GM12878 (cell line): ENCODE results near the gene SFXN5. TPM values are rescaled to one million over a fixed set of nuclear protein-coding genes. Genes with fewer than 3 reads are reported as not detected.

Experiments
- ATAC-seq: fragments of 200-7000 bp; cut with Tn5 transposase; 3 replicates; pipeline ENCODE4 v1.9.1; 2020; ENCODE audit warnings: mild to moderate bottlenecking, moderate library complexity
- BruUV-seq: library from RNA; stranded (reverse); fragments of 400-500 nt; replicated peaks from 2 replicates; lab custom pipeline; 2021; lab: Mats Ljungman, UMichigan
- CTCF ChIA-PET: fragments of 300-600 bp; sonication (Branson Sonifier 250); formaldehyde crosslinking; extraction: SDS; loops from one replicate; lab custom pipeline; 2021; ENCODE audit warnings: inconsistent platforms; lab: Yijun Ruan, JAX
- POLR2A ChIA-PET: fragments of 350-600 bp; formaldehyde crosslinking; extraction: SDS; loops from one replicate; lab custom pipeline; 2021; ENCODE audit warnings: inconsistent platforms; lab: Charles Lee
- RAD21 ChIA-PET: fragments of 300-600 bp; sonication (Branson Sonifier 250); formaldehyde crosslinking; loops from one replicate; lab custom pipeline; 2023; ENCODE audit warnings: antibody characterized with exemption; ENCODE audit not compliant: unreplicated experiment; lab: Charles Lee
- SMC1A ChIA-PET: fragments of 300-600 bp; sonication (Branson Sonifier 250); formaldehyde crosslinking; loops from one replicate; lab custom pipeline; 2023; ENCODE audit not compliant: unreplicated experiment, uncharacterized antibody; lab: Charles Lee
- DNase-seq: peaks from one replicate; pipeline ENCODE4 v3.0.0-alpha.2; 2011; ENCODE audit warnings: low read depth, low spot score
- FAIRE-seq: peaks from 3 replicates; lab custom pipeline; 2011; peaks lifted over from hg19 to GRCh38; lab: Jason Lieb, UNC
- H2AFZ ChIP-seq: 2 replicates; pipeline ENCODE4 v1.6.0; 2011; ENCODE audit warnings: low read depth, low read length, control low read depth; ENCODE audit not compliant: control insufficient read depth
- H3K27ac ChIP-seq: 2 replicates; pipeline ENCODE4 v1.5.1; 2011; ENCODE audit warnings: control low read depth; ENCODE audit not compliant: control insufficient read depth, insufficient read depth
- H3K27me3 ChIP-seq, 2 experiments: replicated peaks in 1 of 2; 2 replicates each; pipeline versions ENCODE4 v1.6.0 to v1.6.1; 2011; ENCODE audit warnings: low read length in 1 of 2; ENCODE audit not compliant: control insufficient read depth in 2 of 2, insufficient read depth in 2 of 2
- H3K36me3 ChIP-seq, 2 experiments: 2 replicates each; pipeline ENCODE4 v1.5.1; 2011; ENCODE audit warnings: low read length in 1 of 2; ENCODE audit not compliant: control insufficient read depth in 2 of 2, insufficient read depth in 2 of 2
- H3K4me1 ChIP-seq: 2 replicates; pipeline ENCODE4 v1.6.1; 2011; ENCODE audit warnings: mild to moderate bottlenecking, low read length, moderate library complexity, mixed read lengths; ENCODE audit not compliant: control insufficient read depth, insufficient read depth
- H3K4me2 ChIP-seq: 2 replicates; pipeline ENCODE4 v1.6.0; 2011; ENCODE audit warnings: control low read depth; ENCODE audit not compliant: control insufficient read depth, insufficient read depth
- H3K4me3 ChIP-seq: fragments of 200-600 bp; sonication (generic); 2 replicates; pipeline ENCODE4 v1.5.1; 2016
- H3K79me2 ChIP-seq: 2 replicates; pipeline ENCODE4 v1.6.0; 2011; ENCODE audit warnings: low read length; ENCODE audit not compliant: control insufficient read depth, insufficient read depth
- H3K9ac ChIP-seq: 2 replicates; pipeline ENCODE4 v1.8.0; 2011; ENCODE audit warnings: low read length, control low read depth, mixed read lengths; ENCODE audit not compliant: control insufficient read depth, insufficient read depth
- H3K9me3 ChIP-seq: replicated peaks from 3 replicates; pipeline ENCODE4 v1.5.1; 2011; ENCODE audit warnings: mild to moderate bottlenecking, low read length; ENCODE audit not compliant: control insufficient read depth, insufficient read depth
- H4K20me1 ChIP-seq: 2 replicates; pipeline ENCODE4 v1.6.0; 2011; ENCODE audit not compliant: control insufficient read depth, insufficient read depth
- ATF7 ChIP-seq: fragments of 450-650 bp; IDR thresholded peaks from 2 replicates; pipeline ENCODE4 v1.6.1; 2016; ENCODE audit warnings: low read depth, mild to moderate bottlenecking
- BCL3 ChIP-seq: IDR thresholded peaks from 2 replicates; pipeline ENCODE4 v1.6.1; 2011; ENCODE audit warnings: borderline replicate concordance, low read depth, mild to moderate bottlenecking, moderate library complexity, low read length; ENCODE audit not compliant: insufficient read depth, poor library complexity, severe bottlenecking
- CBFB ChIP-seq: IDR thresholded peaks from 2 replicates; pipeline ENCODE4 v1.6.1; 2016; ENCODE audit warnings: antibody characterized with exemption, low read depth
- ELK1 ChIP-seq: IDR thresholded peaks from 2 replicates; pipeline ENCODE4 v1.6.1; 2012; ENCODE audit warnings: low read depth, low read length, improper control_type of control experiment
- HDAC2 ChIP-seq: fragments of 200-600 bp; sonication (generic); IDR thresholded peaks from 2 replicates; pipeline ENCODE4 v1.6.1; 2017
- HSF1 ChIP-seq: fragments of 150-350 bp; IDR thresholded peaks from 2 replicates; pipeline ENCODE4 v1.6.1; 2014; ENCODE audit warnings: mild to moderate bottlenecking, low read depth, low read length
- MTA2 ChIP-seq: fragments of 450-650 bp; IDR thresholded peaks from 2 replicates; pipeline ENCODE4 v1.6.1; 2016; ENCODE audit warnings: low read depth, mild to moderate bottlenecking, moderate library complexity
- MYB ChIP-seq: fragments of 150-350 bp; IDR thresholded peaks from 2 replicates; pipeline ENCODE4 v1.6.1; 2014; ENCODE audit warnings: mild to moderate bottlenecking, low read depth, low read length, borderline replicate concordance
- MYC ChIP-seq: IDR thresholded peaks from 2 replicates; pipeline ENCODE4 v1.6.1; 2011; ENCODE audit warnings: mild to moderate bottlenecking, low read length, moderate library complexity, inconsistent platforms; ENCODE audit not compliant: insufficient read depth, insufficient replicate concordance, insufficient read length, severe bottlenecking
- NKRF ChIP-seq: fragments of 450-650 bp; conservative IDR thresholded peaks from 2 replicates; pipeline ENCODE4 v1.6.1; 2017; ENCODE audit warnings: mild to moderate bottlenecking, moderate library complexity
- POLR2AphosphoS2 ChIP-seq: IDR thresholded peaks from 2 replicates; pipeline ENCODE4 v1.6.1; 2011; ENCODE audit warnings: low read depth, mild to moderate bottlenecking, low read length, improper control_type of control experiment, moderate library complexity
- POU2F2 ChIP-seq: IDR thresholded peaks from 3 replicates; pipeline ENCODE4 v1.6.1; 2011; ENCODE audit warnings: low read depth, mild to moderate bottlenecking, low read length, borderline replicate concordance
- TAF1 ChIP-seq: IDR thresholded peaks from 2 replicates; pipeline ENCODE4 v1.6.1; 2011; ENCODE audit warnings: mild to moderate bottlenecking, low read depth, low read length, borderline replicate concordance
- TBL1XR1 ChIP-seq: IDR thresholded peaks from 2 replicates; pipeline ENCODE4 v1.6.1; 2012; ENCODE audit warnings: low read depth, low read length, improper control_type of control experiment
- ZBTB4 ChIP-seq: fragments of 450-650 bp; formaldehyde crosslinking; IDR thresholded peaks from 2 replicates; pipeline ENCODE4 v1.4.0; 2022; ENCODE audit warnings: mild to moderate bottlenecking, moderate library complexity
- ZNF274 ChIP-seq: IDR thresholded peaks from one replicate; pipeline ENCODE4 v1.8.0; 2011; ENCODE audit not compliant: insufficient read length, insufficient read depth
- WGBS: methylation state at CpG from one replicate; pipeline ENCODE4 v1.1.6; 2016; ENCODE audit warnings: low lambda C conversion rate; ENCODE audit not compliant: insufficient replicate concordance, insufficient coverage; ENCODE audit errors: missing lambda C conversion rate; 5-methylcytosine and 5-hydroxymethylcytosine counted together
- in situ Hi-C: fragments of 300-500 bp; cut with MboI; formaldehyde crosslinking; loops from 9 replicates; pipeline ENCODE4 v1.14.3; 2018; ENCODE audit warnings: mixed read lengths
- intact Hi-C: fragments of 100-400 bp; cut with micrococcal nuclease; formaldehyde crosslinking; loops from one replicate; pipeline ENCODE4 v1.14.2; 2022; ENCODE audit not compliant: unreplicated experiment
- polyA plus RNA-seq, 11 experiments: library from polyadenylated mRNA; depleted of rRNA in 4 of 11; unstranded in 6 of 11; stranded (reverse) in 5 of 11; fragments of >200 nt; fragmentation: Nextera tagmentation in 4 of 11; fragmentation: Illumina TruSeq in 1 of 11; extraction: Ambion mirVana in 4 of 11; extraction: Trizol in 1 of 11; gene quantifications; 1 replicate in 1 of 11; 2 replicates in 10 of 11; pipeline versions ENCODE4 v1.2.1 to v1.2.3, GENCODE V29; 2011 to 2016; ENCODE audit warnings: inconsistent platforms in 2 of 11, missing spikeins in 2 of 11, low read depth in 1 of 11
- total RNA-seq, 4 experiments: library from RNA; depleted of rRNA in 3 of 4; stranded (reverse); fragments of >200 nt in 3 of 4; fragmentation: Illumina TruSeq in 1 of 4; extraction: Trizol in 1 of 4; gene quantifications; 2 replicates each; pipeline versions ENCODE4 v1.2.1 to v1.2.3, GENCODE V29; 2013 to 2021

SFXN5 gene
- total and polyA plus RNA-seq, 10 of the 15 experiments (the other 5 are each of a cell fraction or from before 2014, with no cell fraction given): 3.3 to 15.9 (median 11.2) TPM

GRCh38 chr2:72949045-72949444 lies 122.5 kb downstream of the SFXN5 start:
- Histone ChIP-seq H3K9ac (no peak overlapping the region), H3K36me3 (no peaks in the 10 kb centered on the region), H3K4me2 (no peak overlapping the region), H3K4me3 (no peak overlapping the region), H3K27ac (no peak overlapping the region), H4K20me1 (no peaks in the 10 kb centered on the region), H3K79me2 (no peaks in the 10 kb centered on the region), H3K9me3 (no peaks in the 10 kb centered on the region), H3K4me1 (no peaks in the 10 kb centered on the region), H3K27me3 (no peaks in the 10 kb centered on the region), H2AFZ (no peak overlapping the region)
- no peak for DNase-seq
- BruUV-seq: no TSS peak
- TF ChIP-seq CBFB (no peak), NKRF (no peak), ZNF274 (no peak), TBL1XR1 (no peak), HSF1 (no peak), TAF1 (no peak), HDAC2 (no peak), POLR2AphosphoS2 (no peak), ELK1 (no peak), ATF7 (no peak), MTA2 (no peak), MYB (no peak), ZBTB4 (CRISPR knock-in tag) (no peak), BCL3 (no peak), MYC (no peak), POU2F2 (no peak)
- no peak for ATAC-seq
- ChIA-PET RAD21 (no interaction called here), SMC1A (no interaction called here), CTCF (interaction anchor here (1.3 to 1.7 kb wide), 2 partner anchors 25 to 56 kb away, joined by 5 to 6 read pairs; no protein-coding TSS in a partner anchor), POLR2A (no interaction called here)
- in situ Hi-C loops (no loop called here), intact Hi-C loops (no loop called here)
- 45% methylated on average over 2 of the region's 2 CpGs for WGBS
- FAIRE-seq: no peak
